ENCODE measurements around the gene RFT1. TPM values are rescaled to one million over a fixed set of nuclear protein-coding genes. Genes with fewer than 3 reads are reported as not detected.

The RFT1 gene
- total RNA-seq, 1 donor from 2014 or later, result 18.6 TPM

DNA sequence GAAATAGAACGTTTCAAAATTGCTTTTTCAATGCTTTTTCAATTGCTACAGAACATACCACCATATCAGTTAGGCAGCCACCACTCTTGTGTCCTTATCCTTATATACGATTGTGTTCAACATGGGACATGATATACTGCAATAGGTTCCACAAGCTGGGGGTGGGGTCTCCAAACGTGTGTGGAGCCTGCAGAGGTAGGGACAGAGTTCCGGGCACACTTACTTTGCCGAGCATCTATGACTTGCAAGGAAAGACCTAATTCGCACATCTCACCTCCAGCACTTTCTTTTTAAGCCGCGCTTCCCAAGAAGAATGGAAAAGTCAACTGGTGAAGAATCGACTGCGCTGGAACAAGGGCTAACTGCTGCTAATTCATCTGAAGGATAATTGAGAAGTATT, 44.8 kb downstream of the RFT1 start:
- TF ChIP-seq, protein P1, sequence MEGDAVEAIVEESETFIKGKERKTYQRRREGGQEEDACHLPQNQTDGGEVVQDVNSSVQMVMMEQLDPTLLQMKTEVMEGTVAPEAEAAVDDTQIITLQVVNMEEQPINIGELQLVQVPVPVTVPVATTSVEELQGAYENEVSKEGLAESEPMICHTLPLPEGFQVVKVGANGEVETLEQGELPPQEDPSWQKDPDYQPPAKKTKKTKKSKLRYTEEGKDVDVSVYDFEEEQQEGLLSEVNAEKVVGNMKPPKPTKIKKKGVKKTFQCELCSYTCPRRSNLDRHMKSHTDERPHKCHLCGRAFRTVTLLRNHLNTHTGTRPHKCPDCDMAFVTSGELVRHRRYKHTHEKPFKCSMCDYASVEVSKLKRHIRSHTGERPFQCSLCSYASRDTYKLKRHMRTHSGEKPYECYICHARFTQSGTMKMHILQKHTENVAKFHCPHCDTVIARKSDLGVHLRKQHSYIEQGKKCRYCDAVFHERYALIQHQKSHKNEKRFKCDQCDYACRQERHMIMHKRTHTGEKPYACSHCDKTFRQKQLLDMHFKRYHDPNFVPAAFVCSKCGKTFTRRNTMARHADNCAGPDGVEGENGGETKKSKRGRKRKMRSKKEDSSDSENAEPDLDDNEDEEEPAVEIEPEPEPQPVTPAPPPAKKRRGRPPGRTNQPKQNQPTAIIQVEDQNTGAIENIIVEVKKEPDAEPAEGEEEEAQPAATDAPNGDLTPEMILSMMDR (IDR thresholded peaks at IDR 0.05; ENCODE audit: insufficient read depth, low read length, poor library complexity, severe bottlenecking), result no peak
- Histone ChIP-seq H3K4me3 (ENCODE audit: low read depth, low read length) (no peak overlapping the region), H3K36me3 (ENCODE audit: control insufficient read depth, insufficient read depth, low read length) (no peaks in the 10 kb centered on the region), H3K27me3 (ENCODE audit: control insufficient read depth, insufficient read depth, low read length) (no peaks in the 10 kb centered on the region)
- no peak for DNase-seq (ENCODE audit: low read depth)

DNA sequence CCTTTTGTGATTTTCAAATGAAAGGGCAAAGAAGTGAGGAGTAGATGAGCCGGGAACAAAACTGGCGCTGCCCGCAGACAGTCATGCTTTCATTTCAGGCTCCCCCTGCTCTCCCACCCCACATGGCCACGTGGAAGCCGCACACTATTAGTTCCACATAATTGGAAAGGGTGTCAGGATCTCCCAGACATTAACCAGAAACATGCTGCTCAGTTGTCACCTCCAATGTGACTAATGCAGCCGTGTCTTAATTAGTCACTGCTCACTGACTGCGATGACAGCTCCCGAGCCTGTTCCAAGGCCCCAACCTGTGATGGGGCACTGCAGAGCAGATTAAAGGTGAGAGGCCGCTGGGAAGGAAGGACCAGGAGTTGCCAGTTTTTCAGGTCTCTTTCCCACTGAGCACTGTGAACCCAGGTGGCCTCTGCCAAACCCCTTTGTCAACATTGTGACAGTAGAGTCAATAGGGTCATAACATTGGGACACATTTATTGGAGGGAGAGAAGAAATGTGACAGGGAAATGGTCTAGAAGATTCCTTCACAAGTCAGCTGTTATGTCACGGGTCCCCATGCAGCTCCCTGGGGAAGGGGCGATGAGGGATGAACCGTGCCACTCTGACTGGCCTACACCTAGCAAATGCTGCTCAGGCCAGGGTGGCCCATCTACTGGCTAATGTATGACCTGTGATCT, 45.8 kb downstream of the RFT1 start:
- DNase-seq (ENCODE audit: low read depth), result peak; percentile 25
- Histone ChIP-seq H3K27me3 (ENCODE audit: control insufficient read depth, insufficient read depth, low read length) (no peaks in the 10 kb centered on the region), H3K4me3 (ENCODE audit: low read depth, low read length) (no peak overlapping the region), H3K36me3 (ENCODE audit: control insufficient read depth, insufficient read depth, low read length) (no peaks in the 10 kb centered on the region)
- TF ChIP-seq, protein P1 (IDR thresholded peaks at IDR 0.05; ENCODE audit: insufficient read depth, low read length, poor library complexity, severe bottlenecking), result no peak

DNA sequence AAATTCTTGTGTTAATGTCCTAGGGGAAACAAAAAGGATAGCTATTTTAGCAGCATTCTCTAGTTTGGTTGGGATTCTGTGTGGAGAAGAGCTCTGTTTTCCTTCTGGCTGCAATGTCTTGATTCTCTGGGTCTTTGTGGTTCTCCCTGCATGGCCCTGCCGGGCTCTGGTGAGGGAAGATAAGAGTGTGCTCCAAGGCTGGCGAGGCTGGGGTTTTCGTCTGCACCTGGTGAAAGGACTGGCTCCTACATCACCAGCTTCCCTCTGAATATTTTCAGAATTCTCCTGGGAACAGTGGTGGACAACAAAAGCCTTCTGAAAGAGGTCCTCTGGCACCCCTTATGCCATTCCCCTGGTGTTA, 46.3 kb downstream of the RFT1 start:
- no peak for DNase-seq (ENCODE audit: low read depth)
- Histone ChIP-seq H3K27me3 (ENCODE audit: control insufficient read depth, insufficient read depth, low read length) (no peaks in the 10 kb centered on the region), H3K4me3 (ENCODE audit: low read depth, low read length) (no peak overlapping the region), H3K36me3 (ENCODE audit: control insufficient read depth, insufficient read depth, low read length) (no peaks in the 10 kb centered on the region)
- TF ChIP-seq, protein P1 (IDR thresholded peaks at IDR 0.05; ENCODE audit: insufficient read depth, low read length, poor library complexity, severe bottlenecking), result no peak

DNA sequence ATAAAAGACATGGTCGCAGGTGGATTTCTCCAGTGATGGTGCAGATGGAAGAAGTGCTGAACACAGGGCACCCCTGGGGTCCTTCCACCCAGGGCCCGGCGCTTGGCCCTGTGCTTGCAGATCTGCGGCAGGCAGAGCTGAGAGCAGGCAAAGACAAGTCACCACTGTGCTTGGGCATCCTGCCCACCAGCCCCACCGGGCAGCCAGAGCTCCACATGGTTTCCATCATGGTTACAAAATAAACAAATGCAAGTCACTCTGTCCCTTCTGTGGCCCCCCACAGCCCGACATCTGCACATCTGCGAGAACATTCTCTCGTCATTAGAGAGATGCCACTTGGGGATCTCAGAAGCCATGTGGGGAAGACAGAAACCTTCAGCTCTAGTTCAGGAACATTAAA, 46.7 kb downstream of the RFT1 start:
- TF ChIP-seq, protein P1 (IDR thresholded peaks at IDR 0.05; ENCODE audit: insufficient read depth, low read length, poor library complexity, severe bottlenecking), result no peak
- DNase-seq (ENCODE audit: low read depth), result no peak

DNA sequence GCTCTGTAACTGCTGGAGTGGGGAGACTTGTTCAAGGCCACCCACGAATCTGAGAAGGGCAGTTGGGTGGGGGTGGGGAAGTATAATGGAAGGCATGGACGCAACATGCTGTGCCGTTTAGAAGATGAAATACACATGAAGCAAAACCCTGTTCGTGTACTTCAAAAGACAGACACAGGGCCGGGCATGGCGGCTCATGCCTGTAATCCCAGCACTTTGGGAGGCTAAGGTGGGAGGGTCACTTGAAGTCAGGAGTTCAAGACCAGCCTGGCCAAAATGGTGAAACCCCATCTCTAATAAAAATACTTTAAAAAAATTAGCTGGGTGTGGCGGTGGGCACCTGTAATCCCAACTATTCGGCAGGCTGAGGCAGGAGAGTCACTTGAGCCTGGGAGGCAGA, 47.5 kb downstream of the RFT1 start:
- Histone ChIP-seq H3K4me3 (ENCODE audit: low read depth, low read length) (no peak overlapping the region), H3K27me3 (ENCODE audit: control insufficient read depth, insufficient read depth, low read length) (no peaks in the 10 kb centered on the region), H3K36me3 (ENCODE audit: control insufficient read depth, insufficient read depth, low read length) (no peaks in the 10 kb centered on the region)
- no peak for DNase-seq (ENCODE audit: low read depth)
- TF ChIP-seq, protein P1 (IDR thresholded peaks at IDR 0.05; ENCODE audit: insufficient read depth, low read length, poor library complexity, severe bottlenecking), result no peak

More for the DNA sequence above, 46.7 kb downstream of the RFT1 start:
- Histone ChIP-seq H3K4me3 (ENCODE audit: low read depth, low read length) (no peak overlapping the region), H3K27me3 (ENCODE audit: control insufficient read depth, insufficient read depth, low read length) (no peaks in the 10 kb centered on the region), H3K36me3 (ENCODE audit: control insufficient read depth, insufficient read depth, low read length) (no peaks in the 10 kb centered on the region)

DNA sequence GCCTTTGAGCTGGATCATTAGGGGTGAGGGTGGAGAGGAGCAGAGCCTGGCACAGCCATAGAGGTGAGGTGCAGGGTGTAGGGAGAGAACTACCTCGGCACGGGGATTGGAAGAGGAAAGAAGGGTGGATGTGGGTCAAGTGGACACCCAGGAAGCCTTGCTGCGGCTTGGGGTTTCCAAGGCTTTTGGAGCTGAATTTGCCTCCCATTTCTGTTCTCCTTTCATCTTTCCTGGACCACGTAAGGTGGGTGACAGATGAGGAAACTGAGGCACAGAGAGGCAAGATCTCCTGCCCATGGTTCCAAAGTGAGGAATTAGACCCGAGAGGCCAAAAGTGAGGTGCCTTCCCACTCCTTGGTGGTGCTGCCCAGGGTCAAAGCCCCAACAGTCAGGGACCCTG, 48.9 kb downstream of the RFT1 start:
- no peaks in the 10 kb centered on the region for H3K27me3 ChIP-seq (ENCODE audit: control insufficient read depth, insufficient read depth, low read length)
- no peak for DNase-seq (ENCODE audit: low read depth)
- TF ChIP-seq, protein P1 (IDR thresholded peaks at IDR 0.05; ENCODE audit: insufficient read depth, low read length, poor library complexity, severe bottlenecking), result no peak
- H3K36me3 ChIP-seq (ENCODE audit: control insufficient read depth, insufficient read depth, low read length), result no peaks in the 10 kb centered on the region
- H3K4me3 ChIP-seq (ENCODE audit: low read depth, low read length), result no peak overlapping the region
